ENCODE measurements around the gene KRT6A. TPM values are rescaled to one million over a fixed set of nuclear protein-coding genes. Genes with fewer than 3 reads are reported as not detected.

Gene KRT6A
- total RNA-seq, 4 donors from 2014 or later: 0.27 TPM; not detected in 3

DNA sequence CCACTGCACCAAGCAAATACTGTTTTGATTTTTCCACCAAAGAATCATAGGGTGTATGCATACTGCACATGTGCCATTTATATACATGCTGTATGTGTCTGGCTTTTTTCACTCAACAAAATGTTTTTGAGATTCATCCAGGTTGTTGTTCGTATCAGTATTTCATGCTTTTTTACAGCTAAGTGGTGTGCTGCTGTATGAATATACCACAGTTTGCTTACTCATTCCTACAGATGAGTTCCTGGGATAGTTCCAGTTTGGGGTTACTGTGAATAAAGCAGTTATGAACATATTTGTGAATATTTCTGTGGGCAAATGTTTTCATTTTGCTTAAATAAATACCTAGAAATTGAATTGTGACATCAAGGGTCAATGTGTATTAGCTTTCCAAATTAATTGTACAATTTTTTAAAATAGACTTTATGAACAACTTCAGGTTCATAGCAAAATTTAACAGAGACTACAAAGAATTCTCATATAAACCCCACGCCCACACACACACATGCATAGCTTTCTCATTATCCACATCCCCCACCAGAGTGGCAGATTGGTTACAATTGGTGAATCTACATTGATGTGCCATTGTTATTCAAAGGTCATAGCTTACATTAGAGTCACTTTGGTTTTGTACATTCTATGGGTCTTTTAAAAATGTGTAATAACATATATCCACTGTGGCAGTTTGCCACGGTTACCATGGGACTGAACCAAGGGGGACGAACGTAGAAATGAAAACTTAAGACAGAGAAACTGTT lies 6.9 kb upstream of the KRT6A start:
- no peak overlapping the region for H3K4me3 ChIP-seq (replicated peaks in 1 of 3)
- intact Hi-C loops (cut with DNase I): loop anchor here (10.0 kb wide), 2 partner anchors 125 to 345 kb away; no protein-coding TSS in a partner anchor
- H3K4me1 ChIP-seq: peaks cover 0 to 10% of the 10 kb centered on the region in 2 donors
- H3K36me3 ChIP-seq: no peaks in the 10 kb centered on the region
- DNase-seq: no peak
- WGBS, 2 donors: 80 to 86% methylated on average over 5 of the region's 5 CpGs
- H3K27me3 ChIP-seq: no peaks in the 10 kb centered on the region
- H3K9me3 ChIP-seq: no peaks in the 10 kb centered on the region
- H3K27ac ChIP-seq: no peak overlapping the region
- TF ChIP-seq CTCF (IDR thresholded peaks at IDR 0.05) (no peak), POLR2A (IDR thresholded peaks at IDR 0.05) (no peak)

DNA sequence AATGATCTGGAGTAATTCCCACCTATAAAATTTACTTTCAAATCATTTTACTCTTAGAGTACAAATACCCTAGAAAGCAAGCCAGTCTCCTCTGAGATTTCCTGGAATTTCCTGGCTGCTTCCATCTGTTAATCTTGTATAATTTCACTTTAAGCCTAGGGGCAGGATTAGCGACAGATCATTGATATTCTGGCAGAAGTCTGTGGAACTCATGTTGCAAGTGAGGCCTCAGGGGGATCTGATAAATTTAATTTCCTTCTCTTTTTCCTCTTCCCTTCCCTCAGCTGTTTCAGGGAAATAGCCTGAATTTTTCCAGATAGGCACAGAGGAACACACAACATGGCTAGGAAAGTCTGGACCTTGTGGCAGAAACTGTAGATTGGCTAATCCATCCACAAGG lies 5.9 kb upstream of the KRT6A start:
- DNase-seq: no peak
- intact Hi-C loops (cut with DNase I): no loop called here
- Histone ChIP-seq H3K36me3 (no peaks in the 10 kb centered on the region), H3K27ac (no peak overlapping the region), H3K9me3 (no peaks in the 10 kb centered on the region), H3K4me1 (peaks cover 0 to 20% of the 10 kb centered on the region in 2 donors), H3K27me3 (no peaks in the 10 kb centered on the region), H3K4me3 (replicated peaks in 1 of 3) (no peak overlapping the region)
- WGBS, 2 donors: 42 to 75% methylated on average over 1 of the region's 1 CpG
- TF ChIP-seq POLR2A (IDR thresholded peaks at IDR 0.05) (no peak), CTCF (IDR thresholded peaks at IDR 0.05) (no peak)

DNA sequence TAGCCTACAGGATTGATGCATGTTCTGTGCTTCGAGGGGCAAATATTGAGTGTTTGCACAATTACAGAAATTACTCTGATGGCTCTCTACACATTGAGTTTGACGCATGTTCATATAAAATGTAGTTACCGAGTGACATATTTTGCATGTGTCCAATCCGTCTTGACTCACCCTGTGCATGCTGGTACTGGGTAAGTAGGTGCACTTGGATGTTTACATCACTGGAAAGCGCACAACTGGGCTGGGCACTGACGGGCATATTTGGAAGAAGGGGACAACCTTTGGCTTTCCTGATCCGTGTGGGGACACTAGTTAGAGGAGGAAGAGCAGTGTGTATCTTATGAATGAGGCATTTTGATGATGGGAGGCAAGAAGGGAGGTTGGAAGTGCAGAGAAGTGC lies 4.9 kb upstream of the KRT6A start:
- Histone ChIP-seq H3K27me3 (no peaks in the 10 kb centered on the region), H3K36me3 (no peaks in the 10 kb centered on the region), H3K9me3 (no peaks in the 10 kb centered on the region), H3K4me3 (replicated peaks in 1 of 3) (no peak overlapping the region), H3K27ac (no peak overlapping the region), H3K4me1 (peaks cover 0 to 24% of the 10 kb centered on the region in 2 donors)
- 89 to 95% methylated on average over 7 of the region's 7 CpGs for WGBS, 2 donors
- intact Hi-C loops (cut with DNase I): no loop called here
- DNase-seq: no peak
- TF ChIP-seq CTCF (IDR thresholded peaks at IDR 0.05) (no peak), POLR2A (IDR thresholded peaks at IDR 0.05) (no peak)

- TF ChIP-seq POLR2A (IDR thresholded peaks at IDR 0.05): no peak
- no peak for TF ChIP-seq CTCF (IDR thresholded peaks at IDR 0.05)
- no peaks in the 10 kb centered on the region for H3K36me3 ChIP-seq
- H3K27ac ChIP-seq: no peak overlapping the region
- H3K27me3 ChIP-seq: no peaks in the 10 kb centered on the region
- no peak for DNase-seq
- WGBS, 2 donors: 69% methylated on average over 4 of the region's 4 CpGs
- no peak overlapping the region for H3K4me3 ChIP-seq (replicated peaks in 1 of 3)
- H3K9me3 ChIP-seq: no peaks in the 10 kb centered on the region
- peaks cover 0 to 24% of the 10 kb centered on the region in 2 donors for H3K4me1 ChIP-seq
- intact Hi-C loops (cut with DNase I): no loop called here
These were observed 3.6 kb upstream of the KRT6A start for GRCh38 chr12:52496590-52497071.

DNA sequence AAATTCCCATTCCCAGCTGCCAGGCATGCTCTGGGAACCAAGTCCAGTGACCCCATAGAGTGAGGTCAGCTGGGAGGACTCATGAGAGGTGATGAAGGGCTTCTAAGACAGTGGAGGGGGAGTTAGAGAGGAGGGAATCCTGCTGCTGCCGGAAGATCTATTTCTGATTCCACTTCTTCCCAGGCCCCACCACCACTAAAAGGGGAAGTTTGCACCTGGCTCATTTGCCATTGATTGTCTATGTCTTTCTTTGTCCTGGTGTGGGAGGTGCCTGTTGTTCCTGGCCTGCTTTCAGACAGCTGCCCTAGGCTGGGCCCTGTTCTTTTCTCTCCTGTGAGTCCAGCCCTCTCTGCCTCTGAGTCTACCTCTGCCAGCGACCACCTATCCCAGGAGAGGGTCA lies 3.0 kb upstream of the KRT6A start:
- intact Hi-C loops (cut with DNase I): no loop called here
- Histone ChIP-seq H3K4me1 (peaks cover 0 to 24% of the 10 kb centered on the region in 2 donors), H3K27me3 (no peaks in the 10 kb centered on the region), H3K9me3 (no peaks in the 10 kb centered on the region), H3K4me3 (replicated peaks in 1 of 3) (no peak overlapping the region), H3K27ac (no peak overlapping the region), H3K36me3 (no peaks in the 10 kb centered on the region)
- WGBS, 2 donors: 74 to 83% methylated on average over 2 of the region's 2 CpGs
- DNase-seq: no peak
- TF ChIP-seq POLR2A (IDR thresholded peaks at IDR 0.05) (no peak), CTCF (IDR thresholded peaks at IDR 0.05) (no peak)
